GM12864 (cell line): Measurements from ENCODE around the gene PIGK.

Experiments used
- DNase-seq: peaks from one replicate; pipeline ENCODE4 v3.0.0-alpha.2; 2011; ENCODE audit warnings: low read depth
- H3K4me3 ChIP-seq: 2 replicates; pipeline ENCODE4 v1.5.1; 2011; ENCODE audit warnings: mild to moderate bottlenecking, low read depth, low read length, control low read depth
- TF ChIP-seq, protein P1 (sequence below): IDR thresholded peaks from 2 replicates; pipeline ENCODE4 v1.5.1; 2011; ENCODE audit warnings: low read depth, mild to moderate bottlenecking, moderate library complexity, low read length, control low read depth, inconsistent platforms; ENCODE audit errors: missing control alignments

The PIGK gene

GRCh38 chr1:77143529-77144121, 75.6 kb downstream of the PIGK start:
- TF ChIP-seq, protein P1, sequence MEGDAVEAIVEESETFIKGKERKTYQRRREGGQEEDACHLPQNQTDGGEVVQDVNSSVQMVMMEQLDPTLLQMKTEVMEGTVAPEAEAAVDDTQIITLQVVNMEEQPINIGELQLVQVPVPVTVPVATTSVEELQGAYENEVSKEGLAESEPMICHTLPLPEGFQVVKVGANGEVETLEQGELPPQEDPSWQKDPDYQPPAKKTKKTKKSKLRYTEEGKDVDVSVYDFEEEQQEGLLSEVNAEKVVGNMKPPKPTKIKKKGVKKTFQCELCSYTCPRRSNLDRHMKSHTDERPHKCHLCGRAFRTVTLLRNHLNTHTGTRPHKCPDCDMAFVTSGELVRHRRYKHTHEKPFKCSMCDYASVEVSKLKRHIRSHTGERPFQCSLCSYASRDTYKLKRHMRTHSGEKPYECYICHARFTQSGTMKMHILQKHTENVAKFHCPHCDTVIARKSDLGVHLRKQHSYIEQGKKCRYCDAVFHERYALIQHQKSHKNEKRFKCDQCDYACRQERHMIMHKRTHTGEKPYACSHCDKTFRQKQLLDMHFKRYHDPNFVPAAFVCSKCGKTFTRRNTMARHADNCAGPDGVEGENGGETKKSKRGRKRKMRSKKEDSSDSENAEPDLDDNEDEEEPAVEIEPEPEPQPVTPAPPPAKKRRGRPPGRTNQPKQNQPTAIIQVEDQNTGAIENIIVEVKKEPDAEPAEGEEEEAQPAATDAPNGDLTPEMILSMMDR = no peak
- no peak for DNase-seq
- H3K4me3 ChIP-seq = no peak overlapping the region

DNA sequence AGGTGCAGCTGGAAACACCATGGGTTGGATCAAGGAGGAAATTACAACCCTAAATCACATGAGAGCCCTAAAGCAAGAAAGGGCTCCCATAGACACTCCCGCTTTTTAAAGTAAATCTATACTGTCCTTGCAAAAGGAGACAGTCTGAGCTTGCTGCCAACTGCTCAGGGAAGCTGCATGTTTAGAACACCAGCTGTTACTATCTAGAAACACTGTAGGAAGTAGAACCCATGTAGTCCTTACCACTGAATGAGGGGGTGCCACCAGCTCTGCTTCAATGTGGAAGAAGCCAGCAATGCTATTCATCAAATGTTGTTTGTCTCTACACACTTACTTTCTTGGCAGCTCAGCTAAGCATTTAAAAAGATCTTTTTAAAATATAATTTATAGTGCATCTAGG, 79.8 kb downstream of the PIGK start:
- DNase-seq = no peak
- TF ChIP-seq, protein P1 = no peak
- H3K4me3 ChIP-seq = no peak overlapping the region

- TF ChIP-seq, protein P1 = no peak
- no peak overlapping the region for H3K4me3 ChIP-seq
- no peak for DNase-seq
These were observed 84.9 kb downstream of the PIGK start for GRCh38 chr1:77134359-77134758.

GRCh38 chr1:77133731-77134358, 85.4 kb downstream of the PIGK start:
- TF ChIP-seq, protein P1 = no peak
- no peak overlapping the region for H3K4me3 ChIP-seq
- DNase-seq = no peak

- DNase-seq = peak; percentile 3
- TF ChIP-seq, protein P1 = peak; percentile 43
- no peak overlapping the region for H3K4me3 ChIP-seq
These were observed 92.9 kb downstream of the PIGK start for GRCh38 chr1:77126307-77126706.

- no peak overlapping the region for H3K4me3 ChIP-seq
- no peak for DNase-seq
- TF ChIP-seq, protein P1 = no peak
These were observed 97.7 kb downstream of the PIGK start for GRCh38 chr1:77121503-77121902.

DNA sequence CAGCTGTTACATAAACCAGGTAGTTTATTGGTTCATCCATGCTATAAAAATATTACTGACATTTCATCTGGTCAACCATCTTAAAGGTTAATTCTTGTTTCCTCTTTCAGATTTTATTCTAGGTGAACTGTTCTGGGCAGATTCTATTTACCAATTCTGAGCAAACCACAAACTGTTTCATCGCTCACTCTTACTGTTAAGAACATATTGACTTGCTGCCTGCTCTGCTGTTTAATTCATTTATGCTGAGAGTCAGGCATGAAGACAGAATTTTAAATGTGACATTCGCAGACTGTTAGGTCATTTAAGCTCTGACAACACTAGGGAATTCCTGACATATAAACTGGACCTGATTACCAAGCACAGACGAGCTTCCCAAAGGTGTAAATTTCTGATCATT, 98.3 kb downstream of the PIGK start:
- TF ChIP-seq, protein P1 = no peak
- H3K4me3 ChIP-seq = no peak overlapping the region
- peak; percentile 2 for DNase-seq
